MM.1S (cell line): ENCODE results near the gene ATF1.

ENCODE experiments used
- EZH2 ChIP-seq: fragments of 300-600 bp; sonication (generic); optimal IDR thresholded peaks from 2 replicates; pipeline ENCODE3; 2017; ENCODE audit warnings: low read depth, mild to moderate bottlenecking, antibody characterized with exemption, low read length, mixed read lengths
- TF ChIP-seq, protein P1 (sequence below): fragments of 300-600 bp; sonication (generic); IDR thresholded peaks from 2 replicates; pipeline ENCODE4 v1.5.1; 2016; ENCODE audit warnings: antibody characterized with exemption, low read length, mixed read lengths

- TF ChIP-seq, protein P1, sequence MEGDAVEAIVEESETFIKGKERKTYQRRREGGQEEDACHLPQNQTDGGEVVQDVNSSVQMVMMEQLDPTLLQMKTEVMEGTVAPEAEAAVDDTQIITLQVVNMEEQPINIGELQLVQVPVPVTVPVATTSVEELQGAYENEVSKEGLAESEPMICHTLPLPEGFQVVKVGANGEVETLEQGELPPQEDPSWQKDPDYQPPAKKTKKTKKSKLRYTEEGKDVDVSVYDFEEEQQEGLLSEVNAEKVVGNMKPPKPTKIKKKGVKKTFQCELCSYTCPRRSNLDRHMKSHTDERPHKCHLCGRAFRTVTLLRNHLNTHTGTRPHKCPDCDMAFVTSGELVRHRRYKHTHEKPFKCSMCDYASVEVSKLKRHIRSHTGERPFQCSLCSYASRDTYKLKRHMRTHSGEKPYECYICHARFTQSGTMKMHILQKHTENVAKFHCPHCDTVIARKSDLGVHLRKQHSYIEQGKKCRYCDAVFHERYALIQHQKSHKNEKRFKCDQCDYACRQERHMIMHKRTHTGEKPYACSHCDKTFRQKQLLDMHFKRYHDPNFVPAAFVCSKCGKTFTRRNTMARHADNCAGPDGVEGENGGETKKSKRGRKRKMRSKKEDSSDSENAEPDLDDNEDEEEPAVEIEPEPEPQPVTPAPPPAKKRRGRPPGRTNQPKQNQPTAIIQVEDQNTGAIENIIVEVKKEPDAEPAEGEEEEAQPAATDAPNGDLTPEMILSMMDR, result no peak
- no peak for TF ChIP-seq EZH2
Observed at GRCh38 chr12:50764286-50765094, 589 bp downstream of the ATF1 start.
